ENCODE measurements around the gene FZD7. TPM values are rescaled to one million over a fixed set of nuclear protein-coding genes. Genes with fewer than 3 reads are reported as not detected.

FZD7 gene
- total RNA-seq, 2 experiments from 2014 or later, result 0.58 to 0.62 TPM

GRCh38 chr2:202044777-202045176 lies 11.1 kb downstream of the FZD7 start:
- H3K36me3 Mint-ChIP-seq, result no peaks in the 10 kb centered on the region
- peaks cover 20% of the 10 kb centered on the region for H3K27me3 Mint-ChIP-seq
- no peak overlapping the region for H3K27ac Mint-ChIP-seq
- H3K4me3 Mint-ChIP-seq, result no peak overlapping the region
- ChIA-PET CTCF (no interaction called here), POLR2A (no interaction called here)
- no peaks in the 10 kb centered on the region for H3K4me1 Mint-ChIP-seq (ENCODE audit: low read depth)
- no peaks in the 10 kb centered on the region for H3K9me3 Mint-ChIP-seq
- intact Hi-C loops (cut with micrococcal nuclease), result no loop called here
- DNase-seq, result no peak

- H3K4me3 Mint-ChIP-seq, result no peak overlapping the region
- no peaks in the 10 kb centered on the region for H3K36me3 Mint-ChIP-seq
- no peak overlapping the region for H3K27ac Mint-ChIP-seq
- peaks cover 15% of the 10 kb centered on the region for H3K27me3 Mint-ChIP-seq
- intact Hi-C loops (cut with micrococcal nuclease), result no loop called here
- H3K9me3 Mint-ChIP-seq, result no peaks in the 10 kb centered on the region
- H3K4me1 Mint-ChIP-seq (ENCODE audit: low read depth), result no peaks in the 10 kb centered on the region
- POLR2A ChIA-PET, result no interaction called here
- CTCF ChIA-PET, result no interaction called here
- no peak for DNase-seq
Measured at GRCh38 chr2:202046572-202046971, 12.9 kb downstream of the FZD7 start.

- Mint-ChIP-seq H3K4me1 (ENCODE audit: low read depth) (no peaks in the 10 kb centered on the region), H3K4me3 (no peak overlapping the region), H3K27ac (no peak overlapping the region), H3K27me3 (peaks cover 24% of the 10 kb centered on the region), H3K36me3 (no peaks in the 10 kb centered on the region), H3K9me3 (no peaks in the 10 kb centered on the region)
- ChIA-PET POLR2A (no interaction called here), CTCF (no interaction called here)
- intact Hi-C loops (cut with micrococcal nuclease), result no loop called here
- no peak for DNase-seq
Measured at GRCh38 chr2:202049092-202049728, 15.6 kb downstream of the FZD7 start.

DNA sequence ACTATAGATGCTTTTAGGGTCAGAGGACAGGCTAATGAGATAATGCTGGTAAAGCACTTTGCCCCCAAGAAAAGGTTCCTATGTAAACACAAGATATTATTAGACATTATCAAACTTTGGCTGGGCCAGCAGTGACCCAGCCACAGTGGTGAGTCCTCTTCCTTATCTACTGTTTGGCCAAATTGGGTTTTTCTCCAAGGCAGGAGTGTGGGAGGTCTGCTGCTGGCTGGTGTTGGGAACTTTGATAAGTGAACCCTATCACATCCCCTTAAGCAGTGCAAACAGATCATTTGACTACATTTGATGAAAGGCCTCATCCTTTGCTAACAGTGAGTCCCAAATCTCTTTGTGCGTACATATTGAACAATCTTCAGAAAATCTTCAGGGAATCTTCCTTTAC lies 16.2 kb downstream of the FZD7 start:
- ChIA-PET POLR2A (no interaction called here), CTCF (no interaction called here)
- H3K27ac Mint-ChIP-seq, result no peak overlapping the region
- intact Hi-C loops (cut with micrococcal nuclease), result no loop called here
- no peaks in the 10 kb centered on the region for H3K9me3 Mint-ChIP-seq
- no peak overlapping the region for H3K4me3 Mint-ChIP-seq
- DNase-seq, result no peak
- no peaks in the 10 kb centered on the region for H3K36me3 Mint-ChIP-seq
- peaks cover 22% of the 10 kb centered on the region for H3K27me3 Mint-ChIP-seq
- H3K4me1 Mint-ChIP-seq (ENCODE audit: low read depth), result no peaks in the 10 kb centered on the region

DNA sequence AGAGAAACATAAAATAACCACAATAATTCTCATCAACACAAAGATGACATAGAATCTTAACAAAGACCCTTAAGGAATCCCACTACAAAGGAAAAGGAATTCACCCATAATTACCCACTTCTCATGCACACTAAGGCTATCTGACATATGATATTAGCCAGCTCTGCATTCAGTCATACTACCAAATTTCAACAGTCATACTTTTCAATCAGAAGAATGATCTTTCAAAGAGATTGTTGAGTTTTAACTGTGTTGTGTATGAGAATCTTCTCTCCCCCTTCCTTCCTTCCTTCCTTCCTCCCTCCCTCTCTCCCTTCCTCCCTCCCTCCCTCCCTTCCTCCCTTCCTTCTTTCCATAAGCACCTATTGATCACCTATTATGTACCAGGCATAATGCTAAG lies 17.0 kb downstream of the FZD7 start:
- CTCF ChIA-PET, result no interaction called here
- Mint-ChIP-seq H3K9me3 (no peaks in the 10 kb centered on the region), H3K4me1 (ENCODE audit: low read depth) (no peaks in the 10 kb centered on the region), H3K36me3 (no peaks in the 10 kb centered on the region), H3K4me3 (no peak overlapping the region), H3K27me3 (peaks cover 23% of the 10 kb centered on the region), H3K27ac (no peak overlapping the region)
- POLR2A ChIA-PET, result no interaction called here
- no peak for DNase-seq
- intact Hi-C loops (cut with micrococcal nuclease), result no loop called here

DNA sequence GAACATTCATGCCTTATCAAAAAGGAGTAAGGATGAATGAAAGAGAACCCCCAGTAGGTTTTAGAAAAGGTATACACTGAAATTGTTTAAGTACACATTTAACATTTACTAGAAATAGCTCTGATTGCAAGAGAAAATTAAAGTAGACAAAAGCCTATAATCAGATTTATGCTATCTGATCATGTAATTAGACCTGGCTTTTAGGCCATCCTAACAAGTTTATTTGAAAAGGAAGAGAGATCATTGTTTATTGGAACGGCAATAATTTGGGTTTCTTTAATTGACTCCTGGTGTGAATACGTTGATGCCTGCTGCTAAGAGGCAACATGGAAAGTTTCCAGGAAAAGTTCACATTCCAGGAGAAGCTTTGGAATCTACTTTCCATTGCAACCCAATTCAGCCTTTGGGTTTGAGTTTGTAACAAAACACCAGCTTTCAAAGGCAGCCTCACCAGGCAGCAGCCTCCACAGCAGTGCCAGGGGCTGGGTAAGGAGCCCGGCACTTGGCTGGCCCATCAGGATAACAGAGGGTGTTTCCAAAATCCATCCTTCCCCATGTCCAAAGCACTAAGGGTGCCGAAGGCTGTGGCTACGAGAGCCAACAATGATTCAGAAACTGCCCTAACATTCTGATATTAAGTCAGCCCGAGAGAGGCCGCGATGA lies 18.0 kb downstream of the FZD7 start:
- POLR2A ChIA-PET, result no interaction called here
- DNase-seq, result no peak
- Mint-ChIP-seq H3K4me3 (no peak overlapping the region), H3K27ac (no peak overlapping the region), H3K4me1 (ENCODE audit: low read depth) (no peaks in the 10 kb centered on the region), H3K27me3 (peaks cover 25% of the 10 kb centered on the region), H3K36me3 (no peaks in the 10 kb centered on the region), H3K9me3 (no peaks in the 10 kb centered on the region)
- CTCF ChIA-PET, result no interaction called here
- intact Hi-C loops (cut with micrococcal nuclease), result no loop called here

GRCh38 chr2:202052235-202052634 lies 18.6 kb downstream of the FZD7 start:
- Mint-ChIP-seq H3K4me3 (no peak overlapping the region), H3K36me3 (no peaks in the 10 kb centered on the region), H3K27me3 (peaks cover 26% of the 10 kb centered on the region), H3K9me3 (no peaks in the 10 kb centered on the region), H3K27ac (no peak overlapping the region), H3K4me1 (ENCODE audit: low read depth) (no peaks in the 10 kb centered on the region)
- intact Hi-C loops (cut with micrococcal nuclease), result no loop called here
- CTCF ChIA-PET, result no interaction called here
- DNase-seq, result no peak
- POLR2A ChIA-PET, result no interaction called here

DNA sequence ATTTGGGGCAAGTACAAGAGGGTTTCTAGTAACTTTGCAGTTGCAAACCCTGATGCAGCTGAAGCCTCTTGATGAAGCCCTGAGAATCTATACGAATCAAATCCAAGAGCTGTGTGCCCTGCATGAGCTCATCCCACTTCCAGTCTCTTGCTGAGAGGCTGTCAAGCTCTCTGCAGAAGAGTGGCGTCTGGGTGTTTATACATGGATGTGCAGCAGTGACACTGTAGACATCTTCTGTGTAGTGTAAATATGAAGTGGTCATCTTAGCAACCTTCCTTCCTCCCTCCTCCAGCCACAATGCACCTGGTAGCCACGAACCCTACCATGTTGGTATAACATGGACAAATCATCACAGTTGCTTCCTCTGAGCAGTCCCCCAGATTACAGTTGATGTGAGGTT lies 21.0 kb downstream of the FZD7 start:
- Mint-ChIP-seq H3K4me1 (ENCODE audit: low read depth) (no peaks in the 10 kb centered on the region), H3K9me3 (no peaks in the 10 kb centered on the region), H3K36me3 (no peaks in the 10 kb centered on the region), H3K27ac (no peak overlapping the region), H3K27me3 (peaks cover 27% of the 10 kb centered on the region), H3K4me3 (no peak overlapping the region)
- ChIA-PET POLR2A (no interaction called here), CTCF (interaction anchor here (1.2 kb wide), 1 partner anchor 194 kb away, joined by 5 read pairs; no protein-coding TSS in a partner anchor)
- no peak for DNase-seq
- intact Hi-C loops (cut with micrococcal nuclease), result no loop called here

- CTCF ChIA-PET, result interaction anchor here (1.9 kb wide), 1 partner anchor 197 kb away, joined by 7 read pairs; no protein-coding TSS in a partner anchor
- intact Hi-C loops (cut with micrococcal nuclease), result no loop called here
Measured at GRCh38 chr2:202056611-202057010, 23.0 kb downstream of the FZD7 start.

GRCh38 chr2:202060218-202060617 lies 26.6 kb downstream of the FZD7 start:
- POLR2A ChIA-PET, result interaction anchor here (0.6 kb wide), 1 partner anchor 64 kb away, joined by 3 read pairs; no protein-coding TSS in a partner anchor
- H3K4me3 Mint-ChIP-seq, result no peak overlapping the region
- H3K27me3 Mint-ChIP-seq, result peaks cover 16% of the 10 kb centered on the region
- no peak for DNase-seq
- H3K4me1 Mint-ChIP-seq (ENCODE audit: low read depth), result no peaks in the 10 kb centered on the region
- CTCF ChIA-PET, result no interaction called here
- H3K27ac Mint-ChIP-seq, result no peak overlapping the region
- H3K9me3 Mint-ChIP-seq, result no peaks in the 10 kb centered on the region
- H3K36me3 Mint-ChIP-seq, result no peaks in the 10 kb centered on the region
- intact Hi-C loops (cut with micrococcal nuclease), result no loop called here

More at GRCh38 chr2:202056611-202057010, 23.0 kb downstream of the FZD7 start:
- POLR2A ChIA-PET, result no interaction called here
- Mint-ChIP-seq H3K36me3 (no peaks in the 10 kb centered on the region), H3K27ac (no peak overlapping the region), H3K4me1 (ENCODE audit: low read depth) (no peaks in the 10 kb centered on the region), H3K27me3 (peaks cover 29% of the 10 kb centered on the region), H3K9me3 (no peaks in the 10 kb centered on the region), H3K4me3 (no peak overlapping the region)
- DNase-seq, result no peak

GRCh38 chr2:202061695-202062094 lies 28.0 kb downstream of the FZD7 start:
- Mint-ChIP-seq H3K9me3 (no peaks in the 10 kb centered on the region), H3K36me3 (no peaks in the 10 kb centered on the region), H3K4me1 (ENCODE audit: low read depth) (no peaks in the 10 kb centered on the region), H3K27me3 (peaks cover 9% of the 10 kb centered on the region), H3K4me3 (no peak overlapping the region), H3K27ac (no peak overlapping the region)
- ChIA-PET POLR2A (no interaction called here), CTCF (no interaction called here)
- DNase-seq, result no peak
- intact Hi-C loops (cut with micrococcal nuclease), result no loop called here

DNA sequence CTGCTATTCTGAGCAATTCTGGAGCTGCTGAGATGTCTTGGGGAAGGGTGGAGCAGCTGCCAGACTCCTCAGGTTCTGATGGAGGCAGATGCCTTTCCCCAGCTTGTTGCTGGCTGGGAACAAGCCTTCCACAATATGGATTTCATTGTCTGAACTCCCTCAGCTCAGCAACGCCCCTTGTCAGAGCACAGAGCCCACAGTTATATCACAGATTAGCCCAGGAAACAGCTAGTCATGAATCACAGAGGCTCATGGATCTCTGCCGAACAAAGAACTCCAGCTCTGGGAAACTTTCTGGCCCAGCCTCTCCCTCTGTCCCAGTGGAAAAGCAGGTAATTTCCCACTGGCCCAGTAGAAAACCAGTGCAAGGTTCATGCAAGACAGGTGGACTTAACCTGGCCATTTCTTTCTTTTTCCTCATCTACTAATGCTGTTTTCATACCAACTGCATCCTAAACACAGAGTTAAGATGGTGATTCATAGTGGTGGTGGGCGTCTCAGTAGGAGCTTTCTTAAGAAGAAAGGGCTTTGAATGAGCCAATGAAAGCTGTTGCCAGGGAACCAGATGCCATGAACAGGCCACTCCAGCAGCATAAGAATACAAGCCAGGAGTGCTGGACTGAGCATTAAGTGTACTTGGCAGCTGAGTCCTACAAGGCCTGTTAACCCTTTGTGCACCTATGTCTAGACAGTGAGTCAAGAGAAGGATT lies 30.7 kb downstream of the FZD7 start:
- Mint-ChIP-seq H3K27me3 (peaks cover 2% of the 10 kb centered on the region), H3K36me3 (no peaks in the 10 kb centered on the region), H3K9me3 (no peaks in the 10 kb centered on the region), H3K4me3 (no peak overlapping the region), H3K27ac (no peak overlapping the region), H3K4me1 (ENCODE audit: low read depth) (no peaks in the 10 kb centered on the region)
- ChIA-PET POLR2A (no interaction called here), CTCF (interaction anchor here (1.4 kb wide), 1 partner anchor 115 kb away, joined by 4 read pairs; no protein-coding TSS in a partner anchor)
- intact Hi-C loops (cut with micrococcal nuclease), result no loop called here
- DNase-seq, result no peak

- Mint-ChIP-seq H3K4me3 (no peak overlapping the region), H3K36me3 (no peaks in the 10 kb centered on the region), H3K4me1 (ENCODE audit: low read depth) (no peaks in the 10 kb centered on the region), H3K27me3 (peaks cover 2% of the 10 kb centered on the region), H3K9me3 (no peaks in the 10 kb centered on the region), H3K27ac (no peak overlapping the region)
- no peak for DNase-seq
- CTCF ChIA-PET, result no interaction called here
- intact Hi-C loops (cut with micrococcal nuclease), result no loop called here
- POLR2A ChIA-PET, result no interaction called here
Measured at GRCh38 chr2:202064881-202065230, 31.2 kb downstream of the FZD7 start.

All from activated CD4-positive, alpha-beta memory T cell treated with anti-CD3 and anti-CD28 coated beads for 36 hours (primary cell).